GM19240 (cell line): ENCODE results near the gene RNASE2.
"Not testable (repeated sequence)": the region's sequence is repeated elsewhere in the genome, so short reads cannot be mapped to it uniquely, and the experiment has no call there.

Experiments
- DNase-seq: peaks from one replicate; pipeline ENCODE4 v3.0.0; 2011; ENCODE audit warnings: low spot score; ENCODE audit not compliant: insufficient read length

The RNASE2 gene

GRCh38 chr14:20982646-20983369 lies 27.5 kb downstream of the RNASE2 start:
- no peak for DNase-seq

GRCh38 chr14:20985650-20986049 lies 30.4 kb downstream of the RNASE2 start:
- not testable (repeated sequence) for DNase-seq

- DNase-seq: no peak
Measured at GRCh38 chr14:20986811-20987210, 31.5 kb downstream of the RNASE2 start.

- DNase-seq: no peak
Measured at GRCh38 chr14:20988717-20989470, 33.6 kb downstream of the RNASE2 start.

- no peak for DNase-seq
Measured at GRCh38 chr14:20989471-20989786, 34.1 kb downstream of the RNASE2 start.

- DNase-seq: peak; percentile 85
Measured at GRCh38 chr14:20989787-20990600, 34.7 kb downstream of the RNASE2 start, which contains the start of gene METTL17. TSS of gene METTL17 (plus strand) at chr14:20989980. CDS start at chr14:20990003, 23 bp downstream.

- no peak for DNase-seq
Measured at GRCh38 chr14:20996521-20996920, 41.2 kb downstream of the RNASE2 start.

- DNase-seq: no peak
Measured at GRCh38 chr14:20997115-20997514, 41.8 kb downstream of the RNASE2 start.

GRCh38 chr14:20997564-20997963 lies 42.3 kb downstream of the RNASE2 start:
- DNase-seq: no peak

GRCh38 chr14:20998139-20998538 lies 42.9 kb downstream of the RNASE2 start:
- no peak for DNase-seq

- DNase-seq: no peak
Measured at GRCh38 chr14:20998674-20999366, 43.5 kb downstream of the RNASE2 start, which contains the start of gene SLC39A2. TSS of gene SLC39A2 (plus strand) at chr14:20999293. CDS start at chr14:20999447, 154 bp downstream.

- DNase-seq: no peak
Measured at GRCh38 chr14:20999591-20999990, 44.3 kb downstream of the RNASE2 start.

GRCh38 chr14:21001218-21001617 lies 45.9 kb downstream of the RNASE2 start:
- no peak for DNase-seq

GRCh38 chr14:21003788-21004346 lies 48.6 kb downstream of the RNASE2 start:
- DNase-seq: no peak
